Astrocyte of the cerebellum (primary cell): ENCODE data around the gene ILF3.

Experiments used
- DNase-seq: peaks from one replicate; pipeline ENCODE4 v3.0.0-alpha.2; 2011; ENCODE audit warnings: low read depth
- H3K4me3 ChIP-seq: 2 replicates; pipeline ENCODE4 v1.5.1; 2011; ENCODE audit warnings: mild to moderate bottlenecking, low read depth, low read length, moderate library complexity
- CTCF ChIP-seq: IDR thresholded peaks from 2 replicates; pipeline ENCODE4 v1.5.1; 2012; ENCODE audit warnings: low read length, low read depth, moderate library complexity, mild to moderate bottlenecking; ENCODE audit errors: missing control alignments
- in situ Hi-C: cut with HindIII; loops from 2 replicates; pipeline ENCODE4 v1.10.0; 2017; ENCODE audit warnings: low sequenced_read_pairs

The ILF3 gene

GRCh38 chr19:10680545-10681135 lies 26.5 kb downstream of the ILF3 start:
- no peak for DNase-seq
- no peak overlapping the region for H3K4me3 ChIP-seq
- no peak for TF ChIP-seq CTCF
- in situ Hi-C loops = no loop called here

- in situ Hi-C loops = no loop called here
Observed at GRCh38 chr19:10681658-10682057, 27.5 kb downstream of the ILF3 start.

GRCh38 chr19:10682397-10683063 lies 28.4 kb downstream of the ILF3 start:
- H3K4me3 ChIP-seq = no peak overlapping the region
- no peak for TF ChIP-seq CTCF
- in situ Hi-C loops = no loop called here
- DNase-seq = no peak

More at GRCh38 chr19:10681658-10682057, 27.5 kb downstream of the ILF3 start:
- no peak overlapping the region for H3K4me3 ChIP-seq
- no peak for TF ChIP-seq CTCF
- no peak for DNase-seq

- in situ Hi-C loops = no loop called here
- H3K4me3 ChIP-seq = no peak overlapping the region
- DNase-seq = no peak
- TF ChIP-seq CTCF = no peak
Observed at GRCh38 chr19:10683064-10683426, 28.9 kb downstream of the ILF3 start.

- DNase-seq = no peak
- no peak overlapping the region for H3K4me3 ChIP-seq
- in situ Hi-C loops = no loop called here
- TF ChIP-seq CTCF = no peak
Observed at GRCh38 chr19:10683582-10683981, 29.4 kb downstream of the ILF3 start.

- TF ChIP-seq CTCF = no peak
- no peak overlapping the region for H3K4me3 ChIP-seq
- in situ Hi-C loops = no loop called here
- DNase-seq = no peak
Observed at GRCh38 chr19:10685210-10685609, 31.1 kb downstream of the ILF3 start.
